SU-DHL-6 (cell line): ENCODE results near the gene PMEPA1.

Experiments
- H2AFZ ChIP-seq: fragments of 200-600 bp; sonication (generic); 2 replicates; pipeline ENCODE4 v1.6.1; 2014; ENCODE audit warnings: low read depth, mild to moderate bottlenecking, moderate library complexity, mixed read lengths, antibody characterized with exemption, low read length; ENCODE audit not compliant: severe bottlenecking
- H3F3A ChIP-seq: fragments of 200-600 bp; shearing (Covaris generic); 2 replicates; pipeline ENCODE4 v1.6.0; 2016; ENCODE audit warnings: antibody characterized with exemption, mild to moderate bottlenecking; ENCODE audit not compliant: insufficient read depth
- H3K27ac ChIP-seq: fragments of 200-600 bp; sonication (generic); 2 replicates; pipeline ENCODE4 v1.5.1; 2016; ENCODE audit warnings: low read depth, mild to moderate bottlenecking, low read length, moderate library complexity, mixed read lengths
- H3K27me3 ChIP-seq: fragments of 200-600 bp; sonication (generic), shearing (Covaris generic); 2 replicates; pipeline ENCODE4 v1.6.0; 2014; ENCODE audit warnings: mild to moderate bottlenecking, low read length
- H3K36me3 ChIP-seq: fragments of 200-600 bp; sonication (generic); 2 replicates; pipeline ENCODE4 v1.6.1; 2014; ENCODE audit warnings: mild to moderate bottlenecking, low read length, mixed read lengths
- H3K4me2 ChIP-seq: fragments of 300-600, 200-600 bp; shearing (Covaris generic), sonication (generic); 2 replicates; pipeline ENCODE4 v1.6.0; 2014; ENCODE audit warnings: low read length, low read depth, mild to moderate bottlenecking; ENCODE audit not compliant: poor library complexity, severe bottlenecking
- H3K4me3 ChIP-seq: fragments of 200-600 bp; sonication (generic); 2 replicates; pipeline ENCODE4 v1.5.1; 2014; ENCODE audit warnings: antibody characterized with exemption, low read length, mild to moderate bottlenecking, mixed read lengths; ENCODE audit not compliant: insufficient read depth, poor library complexity, severe bottlenecking
- H3K79me2 ChIP-seq: fragments of 200-600 bp; sonication (generic); 2 replicates; pipeline ENCODE4 v1.6.1; 2014; ENCODE audit warnings: mild to moderate bottlenecking, low read length, moderate library complexity; ENCODE audit not compliant: insufficient read depth
- H3K9ac ChIP-seq: fragments of 200-600 bp; sonication (generic); 2 replicates; pipeline ENCODE4 v1.7.0; 2014; ENCODE audit warnings: mild to moderate bottlenecking, low read length
- H3K9me2 ChIP-seq: fragments of 200-600 bp; sonication (generic); replicated peaks from 2 replicates; pipeline ENCODE4 v1.6.1; 2014; ENCODE audit warnings: low read length; ENCODE audit not compliant: insufficient read depth
- H3K9me3 ChIP-seq: fragments of 200-600 bp; sonication (generic); 2 replicates; pipeline ENCODE4 v1.6.1; 2014; ENCODE audit warnings: low read length, mixed read lengths; ENCODE audit not compliant: insufficient read depth
- H4K20me1 ChIP-seq: fragments of 200-600 bp; sonication (generic); 2 replicates; pipeline ENCODE4 v1.6.1; 2014; ENCODE audit warnings: low read depth, mild to moderate bottlenecking, antibody characterized with exemption, low read length, moderate library complexity, mixed read lengths
- CTCF ChIP-seq: fragments of 200-600 bp; sonication (generic); IDR thresholded peaks from one replicate; pipeline ENCODE4 v1.5.1; 2017; ENCODE audit warnings: antibody characterized with exemption, mild to moderate bottlenecking, low read length, moderate library complexity; ENCODE audit not compliant: insufficient read depth, poor library complexity, severe bottlenecking
- EZH2phosphoT487 ChIP-seq: fragments of 200-600 bp; sonication (generic), shearing (Covaris generic); conservative IDR thresholded peaks from 2 replicates; pipeline ENCODE4 v1.6.1; 2018; ENCODE audit warnings: mild to moderate bottlenecking, antibody characterized with exemption, low read length, moderate library complexity, mixed read lengths

The PMEPA1 gene

GRCh38 chr20:57652606-57653545, 56.9 kb downstream of the PMEPA1 start:
- Histone ChIP-seq H3K9me3 (no peaks in the 10 kb centered on the region), H3K36me3 (no peaks in the 10 kb centered on the region), H3K79me2 (no peaks in the 10 kb centered on the region), H3K27ac (no peak overlapping the region), H3F3A (no peaks in the 10 kb centered on the region), H3K9ac (no peak overlapping the region), H3K27me3 (no peaks in the 10 kb centered on the region), H4K20me1 (no peaks in the 10 kb centered on the region), H3K9me2 (no peaks in the 10 kb centered on the region), H2AFZ (no peak overlapping the region), H3K4me2 (no peak overlapping the region), H3K4me3 (no peak overlapping the region)
- TF ChIP-seq CTCF = peak; percentile 16
- no peak for TF ChIP-seq EZH2phosphoT487

GRCh38 chr20:57651881-57652605, 57.8 kb downstream of the PMEPA1 start:
- Histone ChIP-seq H4K20me1 (no peaks in the 10 kb centered on the region), H3K9me2 (no peaks in the 10 kb centered on the region), H2AFZ (no peak overlapping the region), H3K4me3 (no peak overlapping the region), H3K36me3 (no peaks in the 10 kb centered on the region), H3K27ac (no peak overlapping the region), H3F3A (no peaks in the 10 kb centered on the region), H3K79me2 (no peaks in the 10 kb centered on the region), H3K9me3 (no peaks in the 10 kb centered on the region), H3K27me3 (no peaks in the 10 kb centered on the region), H3K9ac (no peak overlapping the region), H3K4me2 (no peak overlapping the region)
- TF ChIP-seq CTCF (no peak), EZH2phosphoT487 (no peak)

DNA sequence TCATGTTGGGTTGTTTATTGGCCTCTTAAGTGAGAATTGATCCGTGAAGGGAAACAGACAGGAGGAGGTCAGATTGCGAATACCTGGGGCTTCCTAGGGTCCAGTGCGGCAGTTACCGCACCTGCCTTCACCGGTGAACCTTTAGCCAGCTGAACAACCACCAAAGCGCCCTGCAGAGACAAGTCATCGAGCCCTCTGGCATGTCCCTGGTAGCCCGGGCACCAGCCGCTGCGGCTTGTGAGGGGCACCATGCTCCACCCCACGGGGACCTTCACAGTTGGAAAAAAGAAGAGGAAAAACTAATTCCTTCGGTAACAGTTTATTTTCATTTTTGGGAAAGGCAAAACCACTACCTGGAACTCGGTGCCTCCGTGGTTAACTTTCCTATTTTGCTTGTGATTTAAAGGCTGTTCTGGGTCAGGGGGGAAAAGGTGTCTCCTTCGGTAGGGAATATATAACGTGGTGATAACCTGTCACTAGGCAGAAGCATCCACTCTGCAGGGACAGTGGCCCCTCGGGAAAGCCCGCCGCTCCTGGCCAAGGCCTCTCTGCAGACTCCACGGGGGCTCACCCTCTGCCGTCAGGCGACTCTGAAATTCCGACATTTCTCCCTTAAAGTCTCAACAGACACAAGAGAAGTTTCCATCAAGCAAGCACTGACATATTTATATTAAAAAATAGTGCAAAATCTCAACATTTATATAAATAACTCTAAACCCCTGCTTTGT, 58.9 kb downstream of the PMEPA1 start:
- H3F3A ChIP-seq = no peaks in the 10 kb centered on the region
- H3K4me2 ChIP-seq = no peak overlapping the region
- no peak overlapping the region for H3K27ac ChIP-seq
- no peaks in the 10 kb centered on the region for H3K9me3 ChIP-seq
- no peaks in the 10 kb centered on the region for H3K27me3 ChIP-seq
- no peaks in the 10 kb centered on the region for H4K20me1 ChIP-seq
- H3K9ac ChIP-seq = no peak overlapping the region
- TF ChIP-seq CTCF (no peak), EZH2phosphoT487 (no peak)
- H2AFZ ChIP-seq = no peak overlapping the region
- no peaks in the 10 kb centered on the region for H3K9me2 ChIP-seq
- no peaks in the 10 kb centered on the region for H3K79me2 ChIP-seq
- H3K36me3 ChIP-seq = no peaks in the 10 kb centered on the region
- H3K4me3 ChIP-seq = no peak overlapping the region
